HTERT RPE-1 (cell line): Measurements from ENCODE around the gene LSS.
"Not testable (repeated sequence)": the region's sequence is repeated elsewhere in the genome, so short reads cannot be mapped to it uniquely, and the experiment has no call there.

Experiments
- in situ Hi-C: fragments of 300-500 bp; cut with MboI; formaldehyde crosslinking; loops from 4 replicates; pipeline ENCODE4 v1.14.3; 2020; ENCODE audit warnings: low sequenced_read_pairs

LSS gene

DNA sequence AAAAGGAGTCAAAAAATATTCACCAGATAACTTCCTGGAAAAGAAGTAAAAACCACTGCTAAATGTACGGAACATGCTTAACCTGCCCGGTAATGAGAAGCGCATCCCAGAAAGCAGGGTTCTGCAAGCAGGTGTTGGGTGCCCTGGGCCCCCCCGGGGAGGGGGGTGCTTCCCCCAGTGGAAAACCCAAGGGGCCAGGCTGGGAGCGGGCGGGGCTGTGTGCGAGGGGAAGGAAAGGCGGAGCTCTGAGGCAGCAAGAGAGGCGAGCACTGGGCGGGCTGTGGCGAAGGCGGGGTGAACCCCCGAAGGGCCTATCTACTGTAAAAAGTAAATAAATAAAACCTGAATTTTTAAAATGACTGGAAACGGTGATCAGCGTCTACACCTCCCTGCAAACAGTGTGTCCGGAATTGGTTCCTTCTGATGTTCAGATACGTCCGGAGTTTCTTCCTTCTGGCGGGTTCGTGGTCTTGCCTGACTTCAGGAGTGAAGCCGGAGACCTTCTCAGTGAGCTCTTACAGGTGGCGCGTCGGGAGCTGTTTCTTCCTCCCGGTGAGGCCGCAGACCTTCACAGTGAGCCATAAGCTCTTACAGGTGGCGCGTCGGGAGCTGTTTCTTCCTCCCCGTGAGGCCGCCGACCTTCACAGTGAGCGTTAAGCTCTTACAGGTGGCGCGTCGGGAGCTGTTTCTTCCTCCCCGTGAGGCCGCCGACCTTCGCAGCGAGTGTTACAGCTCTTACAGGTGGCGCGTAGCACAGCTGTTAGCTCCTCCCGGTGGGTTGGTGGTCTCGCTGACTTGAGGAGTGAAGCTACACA is 86.6 kb downstream of the LSS start:
- in situ Hi-C loops: no loop called here

DNA sequence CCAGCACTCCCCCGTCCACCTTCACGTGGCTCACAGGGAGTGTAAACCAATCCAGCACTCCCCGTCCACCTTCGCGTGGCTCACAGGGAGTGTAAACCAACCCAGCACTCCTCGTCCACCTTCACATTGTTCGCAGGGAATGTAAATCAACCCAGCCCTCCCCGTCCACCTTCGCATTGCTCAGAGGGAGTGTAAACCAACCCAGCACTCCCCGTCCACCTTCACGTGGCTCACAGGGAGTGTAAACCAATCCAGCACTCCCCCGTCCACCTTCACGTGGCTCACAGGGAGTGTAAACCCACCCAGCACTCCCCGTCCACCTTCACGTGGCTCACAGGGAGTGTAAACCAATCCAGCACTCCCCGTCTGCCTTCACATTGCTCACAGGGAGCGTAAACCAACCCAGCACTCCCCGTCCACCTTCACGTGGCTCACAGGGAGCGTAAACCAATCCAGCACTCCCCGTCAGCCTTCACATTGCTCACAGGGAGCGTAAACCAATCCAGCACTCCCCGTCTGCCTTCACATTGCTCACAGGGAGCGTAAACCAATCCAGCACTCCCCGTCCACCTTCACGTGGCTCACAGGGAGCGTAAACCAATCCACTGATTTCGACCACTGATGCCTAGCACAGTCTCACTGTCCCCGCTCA is 88.1 kb downstream of the LSS start:
- in situ Hi-C loops: not testable (repeated sequence)

DNA sequence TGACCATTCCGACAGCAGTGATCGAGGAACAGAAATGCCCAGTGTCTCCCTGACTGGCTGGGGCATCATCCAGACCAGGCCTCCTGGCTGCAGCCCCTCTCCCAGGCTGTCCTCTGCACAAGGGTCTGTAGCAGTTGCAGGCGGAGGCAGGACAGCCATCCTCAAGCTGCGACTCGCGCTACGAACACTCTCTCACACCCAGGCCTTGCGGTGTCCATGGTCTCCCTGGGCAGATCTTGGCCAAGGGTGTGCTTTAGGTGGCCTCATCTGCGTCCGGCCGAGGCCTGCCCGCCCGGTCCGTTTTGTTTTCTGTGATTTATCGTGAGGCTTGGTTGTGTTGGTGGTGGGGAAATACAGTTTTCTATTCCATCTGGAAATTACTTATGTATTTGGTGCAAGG is 88.9 kb downstream of the LSS start:
- in situ Hi-C loops: no loop called here

DNA sequence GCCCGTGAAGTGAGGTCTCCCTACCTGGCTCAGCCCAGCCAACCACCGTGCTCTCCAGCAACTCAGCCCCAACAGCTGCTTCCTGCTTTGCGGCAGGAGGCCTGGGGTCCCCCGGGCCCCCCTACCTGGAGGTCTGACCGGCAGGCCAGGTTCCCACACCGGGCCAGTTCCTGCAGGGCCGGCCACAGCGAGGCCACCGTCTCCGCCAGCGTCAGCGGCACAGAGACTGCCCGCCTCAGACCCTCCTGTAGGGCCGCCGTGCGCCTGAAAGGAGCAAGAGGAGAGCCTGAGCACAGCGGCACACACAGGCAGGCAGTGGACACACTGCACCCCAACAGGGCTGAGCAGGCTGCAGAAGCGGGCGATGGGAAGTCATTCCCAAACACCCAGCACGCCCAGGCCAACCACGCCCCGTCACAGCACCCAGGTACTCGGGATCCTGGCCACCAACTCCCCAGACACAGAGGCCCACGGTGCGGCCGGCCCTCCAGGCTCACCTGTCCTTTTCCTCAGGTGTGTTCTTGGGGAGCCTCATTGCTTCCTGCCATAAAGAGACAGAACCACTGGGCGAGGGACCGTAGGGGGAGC is 90.1 kb downstream of the LSS start:
- in situ Hi-C loops: no loop called here
